GM23248 (cell line): Measurements from ENCODE around the gene C6orf163. TPM values are rescaled to one million over a fixed set of nuclear protein-coding genes. Genes with fewer than 3 reads are reported as not detected.

Experiments used
- DNase-seq: peaks from one replicate; pipeline ENCODE4 v3.0.0-alpha.2; 2015
- H2AFZ ChIP-seq: fragments of 200-600 bp; sonication (generic); 2 replicates; pipeline ENCODE4 v1.6.1; 2016; ENCODE audit warnings: antibody characterized with exemption
- H3F3A ChIP-seq: fragments of 200-600 bp; sonication (generic); 2 replicates; pipeline ENCODE4 v1.6.1; 2016; ENCODE audit warnings: mild to moderate bottlenecking, antibody characterized with exemption, mixed run types; ENCODE audit not compliant: insufficient read depth
- H3K27ac ChIP-seq: fragments of 200-600 bp; sonication (generic); 2 replicates; pipeline ENCODE4 v1.5.1; 2016; ENCODE audit warnings: mild to moderate bottlenecking
- H3K27me3 ChIP-seq: fragments of 200-600 bp; sonication (generic); replicated peaks from 2 replicates; pipeline ENCODE4 v1.6.1; 2016; ENCODE audit warnings: mild to moderate bottlenecking; ENCODE audit not compliant: insufficient read depth
- H3K36me3 ChIP-seq: fragments of 200-600 bp; sonication (generic); 2 replicates; pipeline ENCODE4 v1.6.1; 2016; ENCODE audit warnings: low read depth, mild to moderate bottlenecking
- H3K4me1 ChIP-seq: fragments of 200-600 bp; sonication (generic); 2 replicates; pipeline ENCODE4 v1.6.1; 2016; ENCODE audit warnings: mild to moderate bottlenecking; ENCODE audit not compliant: insufficient read depth
- H3K4me2 ChIP-seq: fragments of 200-600 bp; sonication (generic); one replicate; pipeline ENCODE4 v1.6.1; 2016; ENCODE audit warnings: mild to moderate bottlenecking; ENCODE audit not compliant: unreplicated experiment
- H3K4me3 ChIP-seq: fragments of 200-600 bp; sonication (generic); 2 replicates; pipeline ENCODE4 v1.5.1; 2016; ENCODE audit warnings: mild to moderate bottlenecking
- H3K79me2 ChIP-seq: fragments of 200-600 bp; sonication (generic); 2 replicates; pipeline ENCODE4 v1.6.1; 2016; ENCODE audit warnings: mild to moderate bottlenecking; ENCODE audit not compliant: insufficient read depth
- H3K9ac ChIP-seq: fragments of 200-600 bp; sonication (generic); 2 replicates; pipeline ENCODE4 v1.6.1; 2016; ENCODE audit warnings: mild to moderate bottlenecking
- H3K9me2 ChIP-seq: fragments of 200-600 bp; sonication (generic); 2 replicates; pipeline ENCODE4 v1.6.1; 2016; ENCODE audit warnings: mixed run types, mild to moderate bottlenecking, moderate library complexity; ENCODE audit not compliant: insufficient read depth
- H3K9me3 ChIP-seq: fragments of 200-600 bp; sonication (generic); one replicate; pipeline ENCODE4 v1.6.1; 2017; ENCODE audit warnings: low read depth
- H4K20me1 ChIP-seq: fragments of 200-600 bp; sonication (generic); 2 replicates; pipeline ENCODE4 v1.6.0; 2016; ENCODE audit not compliant: insufficient read depth
- EZH2 ChIP-seq: fragments of 200-600 bp; sonication (generic); IDR thresholded peaks from 2 replicates; pipeline ENCODE4 v1.6.1; 2018; ENCODE audit warnings: antibody characterized with exemption, mild to moderate bottlenecking; ENCODE audit not compliant: insufficient read depth, poor library complexity, severe bottlenecking
- EZH2phosphoT487 ChIP-seq: fragments of 200-600 bp; sonication (generic); IDR thresholded peaks from 2 replicates; pipeline ENCODE4 v1.6.1; 2018; ENCODE audit warnings: antibody characterized with exemption, moderate library complexity, mild to moderate bottlenecking, low read depth; ENCODE audit not compliant: insufficient read depth
- WGBS, 2 experiments: methylation state at CpG; one replicate each; pipeline ENCODE4 v1.1.6; 2015 to 2017; ENCODE audit warnings: low lambda C conversion rate in 2 of 2, low coverage in 1 of 2; ENCODE audit errors: missing lambda C conversion rate in 2 of 2; 5-methylcytosine and 5-hydroxymethylcytosine counted together
- in situ Hi-C: fragments of 300-500 bp; cut with MboI; formaldehyde crosslinking; loops from 2 replicates; pipeline ENCODE4 v1.15.0; 2020
- polyA plus RNA-seq: library from polyadenylated mRNA; unstranded; fragments of >200 nt; fragmentation: Nextera tagmentation; extraction: Ambion mirVana; gene quantifications from 2 replicates; pipeline ENCODE4 v1.2.1, GENCODE V29; 2016
- total RNA-seq: library from RNA; depleted of rRNA; stranded (reverse); fragments of >200 nt; shearing (Covaris generic); gene quantifications from 2 replicates; pipeline ENCODE4 v1.2.3, GENCODE V29; 2014; rRNA removed

C6orf163 gene
- total and polyA plus RNA-seq, 2 experiments from 2014 or later: 0.33 to 1.5 TPM

DNA sequence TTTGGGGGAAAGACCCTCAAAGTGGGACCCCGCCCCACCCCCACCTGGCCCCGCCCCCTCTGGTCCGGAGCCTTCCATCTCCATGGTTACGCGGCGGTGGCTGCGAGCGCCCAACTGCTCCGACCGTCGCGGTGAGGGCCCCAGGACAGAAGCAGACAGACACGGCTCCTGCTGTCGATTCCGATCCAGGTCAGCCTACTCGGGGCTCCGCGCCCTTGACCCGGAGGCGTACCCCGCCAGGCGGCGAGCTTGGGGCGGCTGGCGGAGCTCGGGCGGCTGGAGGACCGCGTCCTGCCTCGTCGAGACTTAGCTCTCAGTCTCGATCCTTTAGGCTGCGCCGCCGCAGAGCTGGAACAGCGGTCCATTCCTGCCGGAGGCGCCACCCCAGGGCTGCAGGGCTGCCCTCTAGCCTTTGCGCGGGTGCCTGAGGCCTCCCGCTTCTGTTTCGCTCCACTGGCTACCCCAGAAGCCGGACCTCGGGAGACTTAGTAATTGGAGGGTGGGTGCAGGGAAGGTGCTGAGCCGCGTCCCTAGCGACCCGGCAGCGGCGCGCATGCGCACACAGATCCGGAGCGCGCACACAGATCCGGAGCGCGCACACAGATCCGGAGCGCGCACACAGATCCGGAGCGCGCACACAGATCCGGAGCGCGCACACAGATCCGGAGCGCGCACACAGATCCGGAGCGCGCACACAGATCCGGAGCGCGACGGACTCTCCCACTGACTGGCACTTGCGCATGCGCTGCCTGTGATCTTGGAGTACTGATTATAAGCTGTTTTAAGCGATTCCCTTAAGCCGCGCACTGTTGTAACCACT, 63.5 kb downstream of the C6orf163 start, which contains the start of gene CFAP206:
Gene CFAP206 (plus strand): TSS at position 72 of the 820 bp plus-strand sequence. CDS start 1,868 bp downstream, outside the sequence.
- Histone ChIP-seq H3K27me3 (no peaks in the 10 kb centered on the region), H3K36me3 (no peaks in the 10 kb centered on the region), H3K9me3 (no peaks in the 10 kb centered on the region), H3K4me2 (peak within 1 kb of the TSS; percentile 92), H3F3A (peaks cover 6% of the 10 kb centered on the region; the same call in 1 of the 2 replicates), H3K9ac (peak within 1 kb of the TSS; percentile 82), H4K20me1 (no peaks in the 10 kb centered on the region), H3K4me3 (peak within 1 kb of the TSS; percentile 91), H3K9me2 (no peaks in the 10 kb centered on the region), H3K27ac (peak within 1 kb of the TSS; percentile 80), H2AFZ (peak within 1 kb of the TSS; percentile 98), H3K4me1 (no peaks in the 10 kb centered on the region), H3K79me2 (no peaks in the 10 kb centered on the region)
- in situ Hi-C loops: no loop called here
- 1% methylated on average over 59 to 67 of the region's 82 CpGs for WGBS, 2 experiments
- peak; percentile 90 for DNase-seq
- TF ChIP-seq EZH2phosphoT487 (no peak), EZH2 (no peak)

DNA sequence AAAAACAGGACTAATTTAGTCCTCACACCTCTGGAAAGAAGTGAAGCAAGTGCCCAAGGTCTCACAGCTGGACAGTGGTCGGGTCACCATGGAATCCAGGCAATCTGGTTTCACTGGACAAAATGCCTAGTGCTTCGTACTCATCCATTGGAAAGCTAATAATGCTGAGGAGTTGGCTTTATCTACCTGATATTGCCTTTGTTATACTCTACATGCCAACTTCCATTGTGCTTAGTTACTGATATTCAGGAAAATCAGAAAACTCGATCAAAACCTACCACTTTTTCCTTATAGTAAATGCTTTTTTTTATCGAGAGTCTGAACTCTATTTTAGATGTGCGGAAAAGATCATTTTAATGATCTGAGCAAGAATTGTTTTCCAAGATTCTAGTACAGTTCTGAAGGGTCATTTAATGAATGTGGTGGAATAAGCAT, 64.1 kb downstream of the C6orf163 start:
- peak overlapping the region; percentile 82 for H3K9ac ChIP-seq
- no peaks in the 10 kb centered on the region for H3K4me1 ChIP-seq
- WGBS, 2 experiments: 40 to 41% methylated on average over 5 of the region's 5 CpGs
- in situ Hi-C loops: no loop called here
- no peaks in the 10 kb centered on the region for H3K79me2 ChIP-seq
- peak overlapping the region; percentile 29; the same call in 1 of the 2 replicates for H3K27ac ChIP-seq
- H3K9me2 ChIP-seq: no peaks in the 10 kb centered on the region
- no peak for DNase-seq
- peaks cover 6% of the 10 kb centered on the region; the same call in 1 of the 2 replicates for H3F3A ChIP-seq
- TF ChIP-seq EZH2phosphoT487 (no peak), EZH2 (no peak)
- peak overlapping the region; percentile 98 for H2AFZ ChIP-seq
- H3K4me2 ChIP-seq: peak overlapping the region; percentile 86
- H3K27me3 ChIP-seq: no peaks in the 10 kb centered on the region
- H3K9me3 ChIP-seq: no peaks in the 10 kb centered on the region
- no peaks in the 10 kb centered on the region for H3K36me3 ChIP-seq
- H3K4me3 ChIP-seq: peak overlapping the region; percentile 91
- no peaks in the 10 kb centered on the region for H4K20me1 ChIP-seq

Other genes starting within 250 kb of the C6orf163 start
- 6.1 and 6.3 TPM in 2 replicates for gene CGA, start 249.7 kb upstream of the C6orf163 start, total RNA-seq
- 6.6 and 8.9 TPM in 2 replicates for gene CGA, start 249.7 kb upstream of the C6orf163 start, polyA plus RNA-seq
- 14.1 and 31.5 TPM in 2 replicates for gene ZNF292, start 189.2 kb upstream of the C6orf163 start, total RNA-seq
- 17.9 and 21.7 TPM in 2 replicates for gene ZNF292, start 189.2 kb upstream of the C6orf163 start, polyA plus RNA-seq
- 2.0 and 2.4 TPM in 2 replicates for gene SMIM8, start 22.2 kb upstream of the C6orf163 start, total RNA-seq
- gene SMIM8, start 22.2 kb upstream of the C6orf163 start, polyA plus RNA-seq: 7.2 and 8.7 TPM in 2 replicates
- gene GJB7, start 15.5 kb upstream of the C6orf163 start, total RNA-seq: not detected in 2 replicates
- gene GJB7, start 15.5 kb upstream of the C6orf163 start, polyA plus RNA-seq: 0.08 and 0.23 TPM in 2 replicates
- gene CFAP206, start 63.2 kb downstream of the C6orf163 start, total RNA-seq: 1.9 TPM in 1 of 2 replicates, not detected in the other
- gene CFAP206, start 63.2 kb downstream of the C6orf163 start, polyA plus RNA-seq: 0.14 TPM in 1 of 2 replicates, not detected in the other
- gene SLC35A1, start 128.2 kb downstream of the C6orf163 start, total RNA-seq: 20.6 and 25.6 TPM in 2 replicates
- 31.4 and 32.8 TPM in 2 replicates for gene SLC35A1, start 128.2 kb downstream of the C6orf163 start, polyA plus RNA-seq
- 38.7 and 44.1 TPM in 2 replicates for gene RARS2, start 245.2 kb downstream of the C6orf163 start, total RNA-seq
- 77.0 and 77.3 TPM in 2 replicates for gene RARS2, start 245.2 kb downstream of the C6orf163 start, polyA plus RNA-seq
- gene ORC3, start 245.3 kb downstream of the C6orf163 start, total RNA-seq: 34.7 and 35.3 TPM in 2 replicates
- gene ORC3, start 245.3 kb downstream of the C6orf163 start, polyA plus RNA-seq: 32.4 and 34.4 TPM in 2 replicates